Adipocyte (in vitro differentiated cells): ENCODE measurements around the gene GOLGA6L10.
"Not testable (repeated sequence)": the region's sequence is repeated elsewhere in the genome, so short reads cannot be mapped to it uniquely, and the experiment has no call there.

ENCODE experiments used
- DNase-seq: peaks from one replicate; pipeline ENCODE4 v3.0.0-alpha.2; 2015; ENCODE audit warnings: low read depth
- H3K27me3 ChIP-seq: replicated peaks from 2 replicates; pipeline ENCODE4 v1.7.0; 2013; ENCODE audit warnings: mild to moderate bottlenecking, low read length, moderate library complexity; ENCODE audit not compliant: control insufficient read depth, insufficient read depth
- H3K36me3 ChIP-seq: 2 replicates; pipeline ENCODE4 v1.7.0; 2013; ENCODE audit warnings: low read length, mild to moderate bottlenecking, moderate library complexity; ENCODE audit not compliant: control insufficient read depth, insufficient read depth, severe bottlenecking
- H3K4me1 ChIP-seq: 2 replicates; pipeline ENCODE4 v1.7.0; 2013; ENCODE audit warnings: mild to moderate bottlenecking, low read length, moderate library complexity; ENCODE audit not compliant: control insufficient read depth, insufficient read depth
- H3K4me3 ChIP-seq: 2 replicates; pipeline ENCODE4 v1.7.0; 2013; ENCODE audit warnings: mild to moderate bottlenecking, low read length, moderate library complexity
- H3K9ac ChIP-seq: 2 replicates; pipeline ENCODE4 v1.7.0; 2013; ENCODE audit warnings: mild to moderate bottlenecking, low read length, moderate library complexity
- H3K9me3 ChIP-seq: 2 replicates; pipeline ENCODE4 v1.7.0; 2013; ENCODE audit warnings: mild to moderate bottlenecking, low read length, moderate library complexity; ENCODE audit not compliant: control insufficient read depth

Gene GOLGA6L10

DNA sequence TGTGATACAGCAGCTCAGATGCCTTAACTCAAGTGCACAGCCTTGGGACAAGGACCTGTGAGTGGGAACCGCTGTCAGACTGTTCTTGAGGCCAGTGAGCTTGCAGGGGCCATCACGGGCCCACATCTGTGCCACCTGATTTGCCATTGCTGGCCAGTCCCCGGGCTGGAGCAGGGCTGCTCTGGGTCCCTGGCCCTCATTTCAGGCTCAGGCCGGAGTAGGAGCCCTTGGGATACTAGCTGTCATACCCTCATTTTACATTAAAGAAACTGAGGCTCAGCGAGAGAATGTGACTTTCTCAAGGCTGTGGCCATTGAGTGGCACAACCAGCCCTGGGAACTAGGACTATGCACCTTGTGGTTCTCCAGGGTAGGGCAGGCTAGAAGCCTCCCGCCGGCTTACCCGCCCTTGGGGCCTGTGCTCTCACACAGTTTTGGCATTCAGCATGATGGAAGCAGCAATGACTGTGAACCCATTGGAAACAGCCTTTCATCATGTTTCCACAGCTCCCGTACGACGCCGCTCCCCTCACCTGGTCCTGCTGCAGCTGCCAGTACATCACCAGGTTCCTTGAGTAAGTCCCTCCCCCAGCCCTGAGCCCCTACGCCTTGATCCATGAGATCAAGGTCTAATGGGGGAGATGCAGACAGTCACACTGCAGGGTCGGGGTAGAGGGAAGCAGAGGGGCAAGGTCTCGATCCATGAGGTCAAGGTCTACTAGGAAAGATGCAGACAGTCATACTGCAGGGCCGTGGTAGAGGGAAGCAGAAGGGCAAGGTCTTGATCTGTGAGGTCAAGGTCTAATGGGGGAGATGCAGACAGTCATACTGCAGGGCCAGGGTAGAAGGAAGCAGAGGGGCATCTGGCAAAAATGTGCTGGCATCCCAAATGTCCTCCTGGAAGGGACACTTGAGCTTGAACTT, 42.2 kb downstream of the GOLGA6L10 start:
- no peak for DNase-seq
- Histone ChIP-seq H3K4me3 (no peak overlapping the region), H3K36me3 (no peaks in the 10 kb centered on the region), H3K27me3 (peaks cover 37% of the 10 kb centered on the region), H3K9ac (no peak overlapping the region), H3K4me1 (no peaks in the 10 kb centered on the region), H3K9me3 (peaks cover 7% of the 10 kb centered on the region)

DNA sequence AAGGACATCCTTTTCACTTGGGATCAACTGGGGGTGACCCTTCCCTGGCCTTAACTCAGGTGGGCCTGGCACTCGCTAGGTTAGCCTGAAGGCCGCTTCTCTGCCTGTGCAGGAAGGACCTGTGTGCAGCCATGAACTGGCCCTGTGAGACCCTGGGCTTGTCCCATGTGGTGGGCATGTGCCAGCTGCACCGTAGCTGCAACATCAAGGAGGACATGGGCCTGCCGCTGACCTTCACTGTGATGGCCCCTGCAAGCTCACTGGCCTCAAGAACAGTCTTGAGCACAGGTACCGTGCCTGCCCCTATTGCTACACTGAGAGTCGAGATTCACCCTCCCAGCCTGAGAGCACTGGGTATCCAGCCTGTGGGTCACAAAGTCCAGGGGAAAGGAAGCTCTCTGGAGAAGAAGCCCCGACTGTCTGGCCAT, 43.6 kb downstream of the GOLGA6L10 start:
- no peak for DNase-seq
- Histone ChIP-seq H3K27me3 (peaks cover 39% of the 10 kb centered on the region), H3K9ac (no peak overlapping the region), H3K4me3 (no peak overlapping the region), H3K4me1 (peaks cover 4% of the 10 kb centered on the region), H3K9me3 (peaks cover 6% of the 10 kb centered on the region), H3K36me3 (no peaks in the 10 kb centered on the region)

- Histone ChIP-seq H3K36me3 (no peaks in the 10 kb centered on the region), H3K4me1 (peaks cover 8% of the 10 kb centered on the region), H3K9me3 (no peaks in the 10 kb centered on the region), H3K27me3 (peaks cover 32% of the 10 kb centered on the region), H3K9ac (no peak overlapping the region), H3K4me3 (no peak overlapping the region)
- no peak for DNase-seq
Observed at GRCh38 chr15:82304778-82305090, 44.5 kb downstream of the GOLGA6L10 start.

DNA sequence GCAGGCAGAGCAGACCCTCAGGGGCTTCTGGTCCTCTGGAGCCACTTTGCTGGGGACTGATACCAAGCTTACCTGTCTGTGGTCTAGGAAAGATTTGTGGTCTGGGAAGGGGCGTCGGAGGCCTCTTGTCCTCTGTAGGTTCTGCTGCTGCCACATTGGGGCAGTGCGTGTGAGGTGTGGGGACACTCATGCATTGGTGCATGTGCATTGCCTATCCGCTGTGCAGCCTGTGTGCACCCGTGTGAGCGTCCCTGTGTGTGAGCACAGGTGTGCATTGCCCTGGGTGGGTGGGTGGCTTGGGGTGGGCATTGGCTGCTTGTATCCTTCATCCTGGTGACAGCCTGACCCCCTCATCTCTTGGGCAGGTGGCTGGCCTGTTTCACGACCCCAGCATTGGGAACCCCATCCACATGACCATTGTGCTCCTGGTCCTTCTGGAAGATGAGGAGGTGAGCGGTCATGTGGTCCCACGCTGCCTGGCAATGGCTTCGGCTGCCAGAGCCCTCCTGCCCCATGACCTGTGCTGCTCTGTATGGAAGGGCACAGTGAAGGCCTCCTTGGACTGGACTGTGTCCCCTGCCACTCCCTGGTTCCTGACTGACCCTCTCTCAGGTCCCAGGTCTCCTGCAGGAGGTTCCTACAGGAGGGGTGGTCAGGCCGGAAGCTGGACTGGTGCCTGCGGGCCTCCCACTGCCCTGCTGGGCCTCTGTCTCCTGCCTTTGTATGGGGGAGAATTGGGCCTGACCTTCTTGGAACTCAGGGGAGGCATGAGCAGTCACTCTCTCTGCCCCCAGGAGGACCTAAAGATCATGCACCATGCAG, 45.1 kb downstream of the GOLGA6L10 start:
- no peak overlapping the region for H3K4me3 ChIP-seq
- no peaks in the 10 kb centered on the region for H3K36me3 ChIP-seq
- no peak for DNase-seq
- H3K9ac ChIP-seq: no peak overlapping the region
- H3K27me3 ChIP-seq: peaks cover 32% of the 10 kb centered on the region
- peaks cover 8% of the 10 kb centered on the region for H3K4me1 ChIP-seq
- H3K9me3 ChIP-seq: no peaks in the 10 kb centered on the region

DNA sequence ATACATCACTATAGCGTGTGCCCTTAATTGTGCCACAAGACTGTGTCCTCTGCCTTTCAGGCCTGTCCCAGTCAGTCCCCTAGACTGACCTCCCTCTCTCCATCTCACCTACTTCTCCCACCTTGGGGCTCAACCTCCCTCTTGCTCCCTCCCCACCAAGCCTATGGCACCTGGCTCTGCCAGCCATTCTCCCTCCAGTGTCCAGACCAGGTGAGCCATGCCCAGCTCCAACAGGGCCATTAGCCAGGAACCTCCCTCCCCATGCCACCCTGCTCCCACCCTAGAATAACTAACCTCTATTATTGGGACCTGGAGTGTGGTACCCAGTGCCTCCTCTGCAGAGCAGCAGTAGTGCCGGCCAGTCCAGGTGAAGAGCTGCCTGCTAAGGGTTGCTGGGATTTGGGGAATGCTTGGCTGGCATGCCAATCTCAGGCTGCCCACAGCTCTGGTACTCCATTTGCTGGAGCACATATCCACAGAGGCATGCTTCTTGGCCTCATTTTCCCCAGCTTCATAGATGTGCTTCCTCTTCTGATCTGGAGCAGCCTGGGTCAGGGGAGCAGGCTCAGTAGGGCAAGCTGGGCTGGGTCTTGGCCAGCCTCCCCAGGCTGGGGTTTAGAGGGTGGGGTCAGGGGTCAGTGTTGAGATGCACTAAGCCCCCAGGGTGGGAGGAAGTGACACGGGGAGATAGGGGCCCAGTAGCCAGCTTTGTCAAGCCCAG, 47.8 kb downstream of the GOLGA6L10 start:
- Histone ChIP-seq H3K27me3 (peaks cover 17% of the 10 kb centered on the region), H3K9me3 (no peaks in the 10 kb centered on the region), H3K36me3 (no peaks in the 10 kb centered on the region), H3K4me1 (peaks cover 8% of the 10 kb centered on the region), H3K9ac (no peak overlapping the region), H3K4me3 (no peak overlapping the region)
- no peak for DNase-seq

DNA sequence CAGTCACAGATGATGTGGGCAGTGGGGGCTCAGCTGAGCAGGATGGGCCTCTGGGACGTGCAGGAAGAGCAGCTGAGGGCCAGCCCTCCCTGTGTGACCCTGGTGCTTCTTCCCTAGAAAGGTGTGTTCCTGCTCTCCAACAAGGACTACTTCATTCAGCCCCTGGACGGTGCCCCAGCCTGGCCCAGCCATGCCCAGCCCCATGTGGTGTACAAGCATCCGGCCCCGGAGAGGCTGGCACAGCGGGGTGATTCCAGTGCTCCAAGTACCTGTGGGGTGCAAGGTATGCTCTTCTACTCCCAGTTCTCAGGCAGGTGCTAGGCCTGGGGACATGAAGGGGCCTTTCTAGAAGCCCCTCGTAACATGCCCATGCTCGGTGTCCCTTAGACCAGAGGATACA, 48.4 kb downstream of the GOLGA6L10 start:
- no peak overlapping the region for H3K4me3 ChIP-seq
- H3K9ac ChIP-seq: no peak overlapping the region
- H3K36me3 ChIP-seq: no peaks in the 10 kb centered on the region
- DNase-seq: no peak
- peaks cover 17% of the 10 kb centered on the region for H3K27me3 ChIP-seq
- no peaks in the 10 kb centered on the region for H3K9me3 ChIP-seq
- H3K4me1 ChIP-seq: peaks cover 8% of the 10 kb centered on the region

GRCh38 chr15:82300326-82300725, 48.9 kb downstream of the GOLGA6L10 start:
- H3K9ac ChIP-seq, H3K36me3 ChIP-seq, H3K4me1 ChIP-seq, H3K4me3 ChIP-seq, H3K9me3 ChIP-seq: not testable (repeated sequence)
- peak; percentile 58 for DNase-seq
- peaks cover 13% of the 10 kb centered on the region for H3K27me3 ChIP-seq

GRCh38 chr15:82299511-82299914, 49.8 kb downstream of the GOLGA6L10 start:
- not testable (repeated sequence) for DNase-seq, H3K4me3 ChIP-seq
- H3K27me3 ChIP-seq: peaks cover 13% of the 10 kb centered on the region

DNA sequence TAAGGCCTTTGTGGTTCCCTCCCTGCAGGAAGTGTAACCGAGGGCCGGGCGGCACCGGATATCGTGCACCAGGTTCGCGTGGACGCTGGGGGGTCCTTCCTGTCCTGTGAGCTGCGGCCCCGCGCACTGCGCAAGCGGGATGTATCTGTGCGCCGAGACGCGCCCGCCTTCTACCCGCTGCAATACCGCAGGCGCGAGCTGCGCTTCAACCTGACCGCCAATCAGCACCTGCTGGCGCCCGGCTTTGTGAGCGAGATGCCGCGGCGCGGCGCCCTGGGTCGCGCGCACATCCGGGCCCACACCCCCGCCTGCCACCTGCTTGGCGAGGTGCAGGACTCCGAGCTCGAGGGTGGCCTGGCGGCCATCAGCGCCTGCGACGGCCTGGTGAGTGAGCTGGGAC, 50.8 kb downstream of the GOLGA6L10 start:
- Histone ChIP-seq H3K4me1 (peaks cover 8% of the 10 kb centered on the region), H3K36me3 (no peaks in the 10 kb centered on the region), H3K9ac (no peak overlapping the region), H3K4me3 (no peak overlapping the region), H3K9me3 (no peaks in the 10 kb centered on the region), H3K27me3 (peaks cover 12% of the 10 kb centered on the region)
- no peak for DNase-seq

More at GRCh38 chr15:82299511-82299914, 49.8 kb downstream of the GOLGA6L10 start:
- not testable (repeated sequence) for H3K9me3 ChIP-seq, H3K36me3 ChIP-seq, H3K4me1 ChIP-seq, H3K9ac ChIP-seq

DNA sequence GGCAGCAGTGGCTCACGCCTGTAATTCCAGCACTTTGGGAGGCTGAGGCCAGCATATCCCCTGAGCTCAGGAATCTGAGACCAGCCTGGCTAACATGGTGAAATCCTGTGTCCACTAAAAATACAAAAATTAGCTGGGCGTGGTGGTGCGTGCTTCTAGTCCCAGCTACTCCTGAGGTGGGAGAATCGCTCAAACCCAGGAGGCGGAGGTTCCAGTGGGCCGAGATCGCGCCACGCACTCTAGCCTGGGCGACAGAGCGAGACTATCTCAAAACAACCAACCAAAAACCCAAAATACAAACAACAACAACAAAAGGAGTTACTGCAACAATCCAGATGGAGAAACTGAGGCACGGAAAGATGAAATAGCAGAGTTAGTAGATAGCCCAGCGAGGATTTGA, 51.2 kb downstream of the GOLGA6L10 start:
- Histone ChIP-seq H3K36me3 (no peaks in the 10 kb centered on the region), H3K27me3 (peaks cover 9% of the 10 kb centered on the region)
- DNase-seq: no peak

GRCh38 chr15:82297546-82297945, 51.7 kb downstream of the GOLGA6L10 start:
- no peak for DNase-seq
- no peaks in the 10 kb centered on the region for H3K36me3 ChIP-seq
- H3K27me3 ChIP-seq: peaks cover 5% of the 10 kb centered on the region
- no peaks in the 10 kb centered on the region for H3K9me3 ChIP-seq
- H3K9ac ChIP-seq: no peak overlapping the region
- no peak overlapping the region for H3K4me3 ChIP-seq
- H3K4me1 ChIP-seq: peaks cover 10% of the 10 kb centered on the region

More for the DNA sequence above, 51.2 kb downstream of the GOLGA6L10 start:
- Histone ChIP-seq H3K4me3 (no peak overlapping the region), H3K9me3 (no peaks in the 10 kb centered on the region), H3K9ac (no peak overlapping the region), H3K4me1 (peaks cover 8% of the 10 kb centered on the region)
